Activated CD4-positive, CD25-positive, alpha-beta regulatory T cell (primary cell): ENCODE data around the gene ADGRE3.

ENCODE experiments used
- DNase-seq, 4 experiments: peaks; one replicate each; lab custom pipeline; 2025; lab: John Stamatoyannopoulos, UW

The ADGRE3 gene, protein sequence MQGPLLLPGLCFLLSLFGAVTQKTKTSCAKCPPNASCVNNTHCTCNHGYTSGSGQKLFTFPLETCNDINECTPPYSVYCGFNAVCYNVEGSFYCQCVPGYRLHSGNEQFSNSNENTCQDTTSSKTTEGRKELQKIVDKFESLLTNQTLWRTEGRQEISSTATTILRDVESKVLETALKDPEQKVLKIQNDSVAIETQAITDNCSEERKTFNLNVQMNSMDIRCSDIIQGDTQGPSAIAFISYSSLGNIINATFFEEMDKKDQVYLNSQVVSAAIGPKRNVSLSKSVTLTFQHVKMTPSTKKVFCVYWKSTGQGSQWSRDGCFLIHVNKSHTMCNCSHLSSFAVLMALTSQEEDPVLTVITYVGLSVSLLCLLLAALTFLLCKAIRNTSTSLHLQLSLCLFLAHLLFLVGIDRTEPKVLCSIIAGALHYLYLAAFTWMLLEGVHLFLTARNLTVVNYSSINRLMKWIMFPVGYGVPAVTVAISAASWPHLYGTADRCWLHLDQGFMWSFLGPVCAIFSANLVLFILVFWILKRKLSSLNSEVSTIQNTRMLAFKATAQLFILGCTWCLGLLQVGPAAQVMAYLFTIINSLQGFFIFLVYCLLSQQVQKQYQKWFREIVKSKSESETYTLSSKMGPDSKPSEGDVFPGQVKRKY

DNA sequence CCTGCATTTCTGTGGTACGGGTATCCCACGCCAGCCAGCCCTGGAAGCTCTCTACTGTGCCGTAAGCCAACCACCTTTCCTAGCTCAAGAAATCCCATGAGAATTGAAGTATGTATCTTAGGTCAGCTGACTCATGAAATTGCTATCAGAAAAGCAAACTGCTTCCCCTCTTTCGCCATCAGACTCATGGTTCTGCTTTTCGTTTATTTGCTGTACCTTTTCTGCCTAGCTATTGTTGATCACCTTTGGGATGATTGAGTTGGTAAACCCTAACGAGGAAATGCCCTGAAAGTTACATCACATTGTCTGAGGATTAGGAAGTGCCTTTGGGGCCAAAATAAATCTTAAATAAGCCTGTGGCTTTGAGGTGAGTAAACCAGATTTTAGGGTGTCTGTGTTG, at the start of gene ADGRE3:
ADGRE3 (minus strand) TSS at position 81 of the 400 bp plus-strand sequence; CDS start at position 7, 74 bp downstream.
- DNase-seq: no peak

DNA sequence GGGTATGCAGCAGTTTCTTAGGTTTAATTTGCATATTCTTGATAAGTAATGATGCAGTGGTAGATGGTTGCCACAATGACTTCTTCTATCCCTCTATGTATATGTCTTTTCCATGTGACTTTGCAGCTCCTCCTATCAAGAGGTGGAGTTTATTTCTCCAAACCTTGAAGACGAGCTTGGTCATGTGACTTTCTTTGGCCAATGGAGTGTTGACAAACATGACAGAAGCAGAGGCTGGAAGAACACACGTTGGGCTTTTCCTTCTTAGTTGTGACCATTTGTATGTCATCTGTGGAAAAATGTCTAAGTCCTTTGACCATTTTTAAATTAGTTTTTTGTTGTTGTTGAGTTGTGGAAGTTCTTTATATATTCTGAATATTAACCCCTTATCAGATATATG, 47.5 kb upstream of the ADGRE3 start:
- no peak for DNase-seq

DNA sequence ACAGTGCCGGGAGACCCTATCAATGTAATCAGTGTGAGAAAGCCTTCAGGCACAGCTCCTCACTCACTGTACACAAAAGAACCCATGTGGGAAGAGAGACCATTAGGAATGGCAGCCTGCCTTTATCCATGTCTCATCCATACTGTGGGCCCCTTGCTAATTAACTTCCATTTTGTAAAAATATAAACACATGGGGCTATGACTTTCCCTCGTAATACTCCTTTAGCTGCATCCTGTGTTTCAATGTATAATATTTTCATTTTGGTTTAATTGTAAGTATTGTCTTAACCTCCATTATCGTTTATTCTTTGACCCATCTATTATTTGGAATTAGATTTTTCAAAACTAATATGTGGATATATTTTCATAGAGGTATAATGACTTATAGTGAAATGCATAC, 44.5 kb upstream of the ADGRE3 start:
- DNase-seq: no peak

DNA sequence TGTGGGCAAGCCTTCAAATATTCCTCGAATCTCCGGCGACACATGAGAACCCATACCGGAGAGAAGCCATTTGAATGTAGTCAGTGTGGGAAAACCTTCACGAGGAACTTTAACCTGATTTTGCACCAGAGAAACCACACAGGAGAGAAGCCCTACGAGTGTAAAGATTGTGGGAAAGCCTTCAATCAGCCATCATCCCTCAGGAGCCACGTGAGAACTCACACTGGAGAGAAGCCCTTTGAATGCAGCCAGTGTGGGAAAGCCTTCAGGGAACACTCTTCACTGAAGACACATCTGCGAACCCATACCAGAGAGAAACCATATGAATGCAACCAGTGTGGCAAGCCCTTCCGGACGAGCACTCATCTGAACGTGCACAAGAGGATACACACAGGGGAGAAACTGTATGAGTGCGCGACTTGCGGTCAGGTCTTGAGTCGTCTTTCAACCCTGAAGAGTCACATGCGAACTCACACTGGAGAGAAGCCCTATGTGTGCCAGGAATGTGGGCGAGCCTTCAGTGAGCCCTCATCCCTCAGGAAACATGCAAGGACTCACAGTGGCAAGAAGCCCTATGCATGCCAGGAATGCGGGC, 44.0 kb upstream of the ADGRE3 start:
- DNase-seq: no peak

DNA sequence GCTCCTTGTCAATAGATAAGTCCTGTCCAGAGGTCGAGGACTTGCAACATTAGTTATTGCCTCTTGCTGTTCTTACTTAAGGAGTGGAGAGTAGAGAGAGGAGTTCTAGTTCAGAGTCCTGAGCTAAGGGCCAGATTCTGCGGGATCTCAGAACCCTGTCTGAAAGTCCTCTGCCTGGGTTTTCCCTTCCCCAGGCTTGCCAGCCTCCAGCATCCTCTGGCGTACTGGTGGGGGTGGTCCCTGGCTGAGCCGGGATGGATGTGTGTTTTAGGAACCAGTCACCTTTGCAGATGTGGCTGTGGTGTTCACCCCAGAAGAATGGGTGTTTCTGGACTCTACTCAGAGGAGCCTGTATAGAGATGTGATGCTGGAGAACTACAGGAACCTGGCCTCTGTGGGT, 41.2 kb upstream of the ADGRE3 start:
- DNase-seq: no peak

DNA sequence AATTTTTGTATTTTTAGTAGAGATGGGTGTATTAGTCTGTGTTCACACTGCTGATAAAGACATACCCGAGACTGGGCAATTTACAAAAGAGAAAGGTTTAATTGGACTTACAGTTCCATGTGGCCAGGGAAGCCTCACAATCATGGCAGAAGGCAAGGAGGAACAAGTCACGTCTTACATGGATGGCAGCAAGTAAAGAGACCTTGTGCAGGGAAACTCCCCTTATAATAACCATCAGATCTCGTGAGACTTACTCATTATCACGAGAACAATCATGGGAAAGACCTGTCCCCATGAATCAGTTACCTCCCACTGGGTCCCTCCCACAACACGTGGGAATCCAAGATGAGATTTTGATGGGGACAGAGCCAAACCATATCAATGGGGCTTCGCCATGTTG, 29.8 kb upstream of the ADGRE3 start:
- DNase-seq: no peak

DNA sequence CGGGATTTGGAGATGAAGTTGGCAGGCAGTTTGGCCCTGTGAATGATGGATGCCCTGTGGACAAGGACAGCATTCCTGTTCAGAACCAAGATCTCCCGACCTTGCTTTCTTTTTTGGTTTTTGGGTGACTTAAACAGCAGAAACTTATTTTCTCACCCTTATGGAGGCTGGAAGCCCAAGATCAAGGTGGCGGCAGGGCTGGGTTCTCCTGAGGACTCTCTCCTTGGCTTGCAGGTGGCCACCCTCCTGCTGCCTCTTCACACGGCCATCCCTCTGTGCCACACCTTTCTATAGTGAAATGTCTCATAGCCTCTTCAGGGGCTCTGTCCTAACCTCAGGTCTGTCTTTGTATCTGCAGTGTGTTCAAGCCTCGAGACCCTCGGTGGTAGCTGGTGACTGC, 29.2 kb upstream of the ADGRE3 start:
- no peak for DNase-seq

DNA sequence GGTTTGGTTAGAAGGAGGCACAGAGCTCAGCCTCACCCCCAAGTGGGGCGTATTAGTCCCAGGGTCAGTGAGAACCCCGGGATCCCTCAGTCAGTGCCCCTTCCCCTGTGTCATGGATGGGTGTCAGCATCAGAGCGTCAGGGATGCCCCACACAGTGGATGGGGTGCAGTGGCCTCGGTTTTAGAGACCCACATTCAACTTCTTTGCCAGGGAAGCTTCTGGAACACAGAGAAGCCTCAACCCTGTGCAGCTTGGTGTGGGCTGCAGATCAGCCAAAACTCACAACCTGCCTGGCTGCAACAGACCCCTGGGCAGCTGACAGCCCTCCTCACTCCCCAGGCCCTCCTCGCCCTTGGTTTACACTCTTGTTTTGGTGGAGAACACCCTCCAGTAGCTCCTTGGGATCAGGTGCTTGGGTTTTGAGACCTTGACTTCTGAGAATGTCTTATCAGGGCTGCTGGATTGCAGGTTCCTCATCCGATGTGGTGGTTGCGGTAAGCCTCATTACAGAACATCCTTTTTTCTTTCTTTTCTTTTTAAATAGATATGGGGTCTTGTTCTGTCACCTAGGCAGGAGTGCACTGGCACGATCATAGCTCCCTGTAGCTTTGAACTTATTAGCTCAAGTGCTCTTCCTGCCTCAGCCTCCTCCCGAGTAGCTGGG, 26.2 kb upstream of the ADGRE3 start:
- no peak for DNase-seq

DNA sequence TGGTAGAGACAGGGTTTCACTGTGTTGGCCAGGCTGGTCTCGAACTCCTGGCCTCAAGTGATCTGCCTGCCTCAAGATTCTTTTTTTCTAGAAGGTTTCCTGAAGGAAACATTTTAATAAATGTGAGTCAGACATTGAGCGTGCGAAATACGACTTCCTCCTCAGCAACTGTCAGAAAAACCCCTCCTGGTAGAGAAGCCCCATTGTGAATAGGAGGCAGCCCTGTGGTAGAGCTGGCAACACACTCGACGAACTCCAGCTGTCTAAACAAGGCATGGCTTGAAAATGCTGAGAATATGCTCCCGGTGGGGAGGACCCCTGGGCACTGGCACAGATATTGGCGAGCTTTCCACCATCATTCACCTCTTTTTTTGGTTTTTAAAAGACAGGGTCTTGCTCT, 25.0 kb upstream of the ADGRE3 start:
- DNase-seq: no peak

DNA sequence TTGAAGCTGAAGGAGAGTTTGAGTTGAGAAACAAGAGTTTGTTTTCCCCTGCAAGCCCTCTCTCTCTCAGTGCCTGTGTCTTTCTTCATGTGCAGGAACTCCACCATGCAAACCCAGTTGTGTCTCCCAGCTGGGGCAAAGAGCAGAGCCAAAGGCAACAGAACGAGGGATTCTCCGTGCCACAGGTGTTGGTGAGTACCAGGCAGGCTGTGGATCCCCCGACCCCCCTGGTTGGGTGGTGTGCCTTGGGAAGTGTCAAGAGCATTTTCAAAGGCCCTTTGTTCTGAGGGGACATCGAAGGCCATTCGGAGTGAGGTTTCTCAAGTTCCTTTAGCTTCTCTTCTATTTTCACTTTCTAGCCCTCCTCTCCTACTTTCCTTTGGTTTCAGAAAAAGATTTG, 20.8 kb upstream of the ADGRE3 start:
- DNase-seq: no peak

DNA sequence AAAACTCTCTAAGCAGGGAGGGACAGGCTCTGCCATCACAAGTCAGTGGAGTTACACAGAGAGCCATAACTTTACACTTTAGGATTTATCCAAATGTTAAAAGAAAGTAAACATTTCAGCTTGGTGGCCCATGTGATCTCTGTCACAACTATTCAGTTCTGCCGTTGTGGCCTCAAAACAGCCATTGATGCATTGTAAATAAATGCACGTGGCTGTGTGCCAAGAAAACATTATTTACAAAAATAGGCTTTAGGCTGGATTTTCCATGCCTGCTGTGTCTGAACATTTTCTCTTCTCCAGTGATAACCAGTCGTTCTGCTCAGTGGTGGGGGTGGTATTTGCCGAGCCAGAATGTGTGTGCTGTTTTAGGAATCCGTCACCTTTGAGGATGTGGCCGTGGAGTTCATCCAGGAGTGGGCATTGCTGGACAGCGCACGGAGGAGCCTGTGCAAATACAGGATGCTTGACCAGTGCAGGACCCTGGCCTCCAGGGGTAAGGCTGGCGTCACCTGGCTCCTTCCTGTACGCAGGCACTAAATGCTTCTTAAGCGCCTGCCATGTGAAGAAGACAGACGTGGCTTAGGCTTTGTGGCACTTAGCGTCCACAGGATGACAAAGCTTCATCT, 20.1 kb upstream of the ADGRE3 start:
- no peak for DNase-seq

DNA sequence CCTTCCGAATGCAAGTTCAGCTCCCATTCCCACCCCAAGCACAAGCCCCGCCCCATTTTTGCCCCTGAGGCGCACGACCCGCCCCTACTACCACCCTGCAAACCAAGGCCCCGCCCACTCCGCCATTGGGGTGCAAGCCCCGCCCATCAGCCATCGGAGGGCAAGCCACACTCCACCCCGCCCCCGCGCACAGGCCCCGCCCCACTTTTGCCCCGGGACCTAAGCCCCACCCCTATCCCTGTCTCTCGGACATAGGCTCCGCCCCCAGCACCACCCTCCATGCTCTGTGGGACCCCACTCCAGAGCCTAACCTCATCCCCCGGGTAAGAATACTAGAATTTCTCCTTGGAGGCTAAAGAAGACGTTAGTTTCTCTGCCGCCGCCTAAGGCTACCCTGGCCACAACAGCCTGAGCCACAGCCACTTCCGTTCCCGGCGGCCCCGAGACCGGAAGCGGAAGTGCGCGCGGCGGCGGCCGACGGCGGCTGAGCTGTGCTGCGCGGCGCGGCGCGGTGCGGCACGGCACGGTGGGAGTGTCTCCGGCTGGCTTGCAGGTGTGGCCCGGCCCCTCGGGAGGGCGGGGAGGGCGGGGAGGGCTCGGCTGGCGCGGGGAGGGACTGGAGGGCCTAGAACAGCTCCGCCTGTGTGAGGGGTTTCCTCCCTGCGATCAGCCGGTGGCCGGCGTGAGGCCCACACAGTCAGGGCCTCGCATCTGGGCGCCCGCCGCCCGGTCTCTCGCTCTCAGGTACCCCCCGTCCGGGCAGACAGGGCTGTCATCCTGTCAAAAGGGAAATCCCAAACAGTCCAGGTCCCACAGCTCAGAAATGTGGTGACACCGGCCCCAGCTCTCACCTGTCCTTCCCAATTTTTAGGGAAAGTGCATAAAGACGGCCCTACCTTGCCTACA, 15.2 kb upstream of the ADGRE3 start, which contains the start of gene ZNF333:
ZNF333 (plus strand) TSS at position 451 of the 906 bp plus-strand sequence. CDS start 3,444 bp downstream, outside the sequence.
- DNase-seq: peak; percentile 94 to 99 (median 96)

DNA sequence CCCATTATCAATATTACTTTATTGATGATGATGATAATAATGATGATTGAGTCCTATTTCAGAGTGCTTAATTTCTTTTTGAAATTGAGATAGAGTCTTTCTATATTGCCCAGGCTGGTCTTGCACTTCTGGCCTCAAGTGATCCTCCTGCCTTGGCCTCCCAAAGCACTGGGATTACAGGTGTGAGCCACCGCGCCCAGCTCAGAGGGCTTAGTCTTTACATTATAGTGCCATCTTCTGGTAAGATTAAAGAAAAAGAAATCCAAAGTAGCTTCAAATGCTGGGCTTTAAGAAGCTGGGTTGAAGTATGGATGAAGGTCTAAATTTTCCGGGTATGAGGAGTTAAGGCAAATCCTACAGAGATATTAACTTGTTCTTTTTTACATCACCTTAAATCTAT, 11.8 kb upstream of the ADGRE3 start:
- DNase-seq: no peak

DNA sequence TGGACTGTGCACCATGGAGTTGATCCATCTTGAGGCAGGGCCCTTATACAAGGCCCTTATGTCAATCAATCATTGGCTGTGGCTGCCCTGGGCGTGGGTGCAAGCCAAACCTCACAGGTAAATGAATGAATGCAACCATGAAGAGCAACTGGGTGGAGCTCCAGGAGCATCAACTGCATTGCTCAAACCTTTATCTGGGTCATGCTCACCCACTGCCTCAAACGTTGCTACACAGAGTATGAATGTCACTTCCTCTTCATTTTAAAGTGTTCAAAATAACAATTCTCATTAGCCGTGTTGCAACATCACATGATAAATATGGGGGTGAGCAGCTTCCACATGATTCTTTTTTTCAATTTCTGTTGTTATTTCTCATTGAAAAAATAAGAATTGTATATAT, 8.8 kb upstream of the ADGRE3 start:
- no peak for DNase-seq

DNA sequence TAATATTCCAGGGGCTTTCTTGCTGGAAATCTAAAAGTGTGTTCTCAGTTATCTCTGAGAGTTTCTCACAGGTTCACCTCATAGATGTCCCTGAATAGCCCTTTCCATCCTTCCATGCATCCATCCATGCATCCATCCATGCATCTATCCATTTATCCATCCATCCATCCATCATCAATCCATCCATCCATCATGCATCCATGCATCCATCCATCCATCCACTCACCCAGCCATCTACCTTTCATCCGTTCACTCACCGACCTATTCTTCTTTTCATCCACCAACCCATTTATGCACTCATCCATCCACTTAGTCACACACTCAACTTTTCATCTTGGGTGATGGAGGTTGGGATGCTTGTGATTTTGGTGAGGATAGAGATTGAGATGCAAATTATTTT, 7.4 kb upstream of the ADGRE3 start:
- no peak for DNase-seq

DNA sequence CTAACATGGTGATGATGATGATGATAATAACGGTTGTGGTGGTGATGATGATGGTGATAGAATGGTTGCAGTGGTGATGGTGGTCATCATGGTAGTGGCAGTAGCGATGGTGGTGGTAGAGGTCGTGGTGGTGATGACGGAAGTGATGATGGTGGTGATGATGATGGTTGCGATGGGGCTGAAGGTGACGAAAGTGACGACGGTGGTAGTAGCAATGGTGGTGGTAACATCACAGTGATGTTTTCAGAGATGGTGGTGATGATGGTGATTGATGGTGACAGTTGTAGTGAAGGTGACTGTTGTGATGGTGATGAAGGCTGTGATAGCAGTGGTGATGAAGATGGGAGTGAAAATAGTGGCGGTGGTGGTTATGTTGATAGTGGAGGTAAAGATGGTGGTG, 3.6 kb upstream of the ADGRE3 start:
- no peak for DNase-seq

DNA sequence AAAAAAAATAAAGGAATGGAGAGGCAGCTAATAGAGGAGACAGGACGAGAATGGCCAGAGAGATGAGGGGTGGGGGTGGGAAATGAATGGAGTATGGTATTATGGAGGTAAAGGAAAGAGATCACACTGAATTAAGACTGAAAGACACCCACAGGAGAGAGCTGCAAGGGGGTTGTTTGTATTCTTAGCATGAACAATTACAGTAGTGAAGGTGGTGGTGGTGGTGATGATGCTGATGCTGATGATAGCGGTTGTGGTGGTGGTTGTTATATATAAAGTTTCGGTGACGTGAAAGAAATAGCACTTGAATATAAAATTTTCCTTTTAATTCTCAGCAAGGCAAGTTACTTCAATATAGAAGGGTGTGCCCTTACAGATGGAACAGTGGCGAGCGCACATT, 2.8 kb upstream of the ADGRE3 start:
- no peak for DNase-seq

DNA sequence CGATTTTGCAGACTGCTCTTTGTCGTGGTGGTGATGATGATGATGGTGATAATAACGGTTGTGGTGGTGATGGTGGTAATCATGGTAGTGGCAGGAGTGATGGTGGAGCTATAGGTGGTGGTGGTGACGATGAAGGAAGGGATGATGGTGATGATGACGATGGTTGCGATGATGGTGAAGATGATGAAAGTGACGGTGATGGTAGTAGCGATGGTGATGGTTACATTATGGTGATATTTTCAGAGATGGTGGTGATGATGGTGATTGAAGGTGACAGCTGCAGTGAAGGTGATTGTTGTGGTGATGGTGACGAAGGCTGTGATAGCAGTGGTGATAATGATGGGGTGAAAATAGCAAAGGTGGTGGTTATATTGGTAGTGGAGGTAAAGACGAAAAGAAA, 2.1 kb upstream of the ADGRE3 start:
- DNase-seq: no peak

DNA sequence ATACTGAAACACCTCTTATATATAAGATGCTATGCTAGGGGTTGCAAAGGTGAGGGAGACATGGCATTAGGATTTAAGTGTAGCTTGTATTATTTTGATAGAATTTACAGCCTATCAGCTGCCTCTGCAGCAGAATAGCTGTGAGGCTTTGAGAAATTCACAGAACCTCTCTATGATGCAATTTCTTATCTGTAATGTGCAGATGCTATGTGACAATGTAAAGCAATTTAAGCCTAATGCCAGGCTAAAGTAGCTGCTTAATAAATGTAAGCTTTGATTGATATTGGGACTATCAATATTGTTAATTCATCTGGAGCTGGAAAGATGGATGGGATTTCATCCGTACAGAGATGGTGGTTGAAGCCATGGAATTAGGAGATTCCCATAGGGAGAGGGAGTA, 1.6 kb downstream of the ADGRE3 start:
- no peak for DNase-seq

DNA sequence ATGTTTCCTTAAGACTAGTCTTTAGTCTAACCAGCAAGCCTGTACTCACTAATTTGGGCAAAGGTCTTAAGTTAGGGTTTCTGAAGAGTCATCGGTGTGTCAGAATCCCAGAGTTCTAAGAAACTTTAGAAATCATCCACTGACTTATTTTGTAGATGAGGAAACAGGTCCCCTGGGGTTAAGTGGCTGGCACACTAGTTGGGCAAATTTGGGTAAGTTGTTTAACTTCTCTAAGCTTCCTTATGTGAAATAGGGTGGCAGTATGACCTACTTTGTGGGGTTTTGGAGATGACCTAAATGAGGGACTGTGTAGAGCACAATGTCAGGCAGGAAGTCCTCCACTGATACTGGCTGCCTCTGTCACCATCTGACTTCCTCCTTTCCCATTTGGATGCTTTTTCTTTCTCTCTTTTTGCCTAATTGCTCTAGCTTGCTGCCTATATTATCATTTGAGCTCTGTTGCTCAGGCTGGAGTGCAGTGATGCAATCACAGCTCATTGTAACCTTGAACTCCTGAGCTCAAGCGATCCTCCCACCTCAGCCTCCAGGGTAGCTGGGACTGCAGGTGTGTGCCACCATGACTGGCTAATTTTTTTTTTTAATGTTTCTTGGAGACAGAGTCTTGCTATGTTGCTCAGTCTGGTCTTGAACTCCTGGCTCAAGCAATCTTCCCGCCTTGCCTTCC, 2.3 kb downstream of the ADGRE3 start:
- DNase-seq: no peak

DNA sequence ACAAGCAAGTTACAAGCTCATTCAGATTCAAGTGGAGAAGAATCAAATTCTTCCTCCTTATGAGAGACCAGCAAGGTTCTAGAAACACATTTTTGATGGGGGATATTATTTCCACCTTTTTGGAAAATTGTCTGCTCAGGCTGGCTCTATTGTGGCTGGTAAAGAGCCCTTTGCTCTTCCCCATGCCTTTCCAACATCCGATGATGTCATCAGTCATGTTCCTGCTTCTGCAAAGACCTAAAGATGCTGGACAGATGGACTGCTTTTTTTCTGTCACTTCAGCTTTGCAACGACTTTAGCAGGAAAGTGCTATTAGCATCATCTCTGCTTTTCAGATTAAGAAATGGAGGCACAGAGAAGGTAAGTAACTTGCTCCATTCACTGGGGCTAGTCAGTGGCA, 4.2 kb downstream of the ADGRE3 start:
- DNase-seq: no peak
